HL-60 (cell line): Measurements from ENCODE around the gene OTUD7B.

Source experiments
- DNase-seq, 2 experiments: peaks; one replicate each; pipeline ENCODE4 v3.0.0-alpha.2; 2010 to 2020; ENCODE audit warnings: low read depth in 1 of 2, low spot score in 1 of 2
- H3K27ac ChIP-seq: fragments of 250-450 bp; sonication (Bioruptor Pico); replicated peaks from 2 replicates; pipeline ENCODE4 v1.5.1; 2020; ENCODE audit warnings: mild to moderate bottlenecking, moderate library complexity
- H3K27me3 ChIP-seq: fragments of 250-450 bp; sonication (Bioruptor Pico); 2 replicates; pipeline ENCODE4 v1.5.1; 2021; ENCODE audit warnings: mild to moderate bottlenecking, moderate library complexity; ENCODE audit not compliant: insufficient read depth, poor library complexity, severe bottlenecking
- H3K4me3 ChIP-seq: replicated peaks from 2 replicates; pipeline ENCODE4 v1.5.1; 2011; ENCODE audit warnings: mild to moderate bottlenecking, control low read depth, low read length; ENCODE audit not compliant: insufficient read depth
- GABPA ChIP-seq: IDR thresholded peaks from 2 replicates; pipeline ENCODE4 v1.6.1; 2012; ENCODE audit warnings: low read depth
- POLR2AphosphoS5 ChIP-seq: IDR thresholded peaks from 2 replicates; pipeline ENCODE4 v1.6.1; 2012; ENCODE audit warnings: low read depth
- SPI1 ChIP-seq: IDR thresholded peaks from 2 replicates; pipeline ENCODE4 v1.6.1; 2012; ENCODE audit warnings: low read depth, mild to moderate bottlenecking, borderline replicate concordance
- TF ChIP-seq, protein P1 (sequence below): IDR thresholded peaks from 2 replicates; pipeline ENCODE4 v1.6.1; 2012; ENCODE audit warnings: low read depth; ENCODE audit not compliant: insufficient replicate concordance
- TF ChIP-seq, protein P2 (sequence below): IDR thresholded peaks from one replicate; pipeline ENCODE4 v1.5.1; 2011; ENCODE audit warnings: low read length, control low read depth, inconsistent platforms; ENCODE audit not compliant: insufficient read depth

Gene OTUD7B

DNA sequence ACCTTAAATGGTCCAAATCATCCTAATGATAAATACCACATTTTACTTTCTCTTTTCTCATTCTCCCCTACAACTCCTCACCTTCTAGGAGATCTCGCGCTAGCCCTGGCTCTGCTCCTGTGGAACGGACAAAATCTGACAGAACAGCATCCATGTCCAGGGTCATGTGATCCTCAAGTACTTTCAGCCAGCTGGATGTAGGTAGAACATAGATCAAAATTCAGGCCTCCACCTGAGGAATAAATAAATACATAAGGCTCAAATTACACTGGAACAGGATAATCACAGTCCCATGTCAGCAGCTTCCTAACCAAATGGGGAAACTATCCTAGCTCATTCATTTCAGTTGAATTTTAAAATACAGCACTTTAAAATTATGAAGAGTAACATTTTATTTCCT lies 33.2 kb downstream of the OTUD7B start:
- no peaks in the 10 kb centered on the region for H3K27me3 ChIP-seq
- no peak overlapping the region for H3K4me3 ChIP-seq
- no peak for DNase-seq
- H3K27ac ChIP-seq, result no peak overlapping the region
- TF ChIP-seq, protein P1, sequence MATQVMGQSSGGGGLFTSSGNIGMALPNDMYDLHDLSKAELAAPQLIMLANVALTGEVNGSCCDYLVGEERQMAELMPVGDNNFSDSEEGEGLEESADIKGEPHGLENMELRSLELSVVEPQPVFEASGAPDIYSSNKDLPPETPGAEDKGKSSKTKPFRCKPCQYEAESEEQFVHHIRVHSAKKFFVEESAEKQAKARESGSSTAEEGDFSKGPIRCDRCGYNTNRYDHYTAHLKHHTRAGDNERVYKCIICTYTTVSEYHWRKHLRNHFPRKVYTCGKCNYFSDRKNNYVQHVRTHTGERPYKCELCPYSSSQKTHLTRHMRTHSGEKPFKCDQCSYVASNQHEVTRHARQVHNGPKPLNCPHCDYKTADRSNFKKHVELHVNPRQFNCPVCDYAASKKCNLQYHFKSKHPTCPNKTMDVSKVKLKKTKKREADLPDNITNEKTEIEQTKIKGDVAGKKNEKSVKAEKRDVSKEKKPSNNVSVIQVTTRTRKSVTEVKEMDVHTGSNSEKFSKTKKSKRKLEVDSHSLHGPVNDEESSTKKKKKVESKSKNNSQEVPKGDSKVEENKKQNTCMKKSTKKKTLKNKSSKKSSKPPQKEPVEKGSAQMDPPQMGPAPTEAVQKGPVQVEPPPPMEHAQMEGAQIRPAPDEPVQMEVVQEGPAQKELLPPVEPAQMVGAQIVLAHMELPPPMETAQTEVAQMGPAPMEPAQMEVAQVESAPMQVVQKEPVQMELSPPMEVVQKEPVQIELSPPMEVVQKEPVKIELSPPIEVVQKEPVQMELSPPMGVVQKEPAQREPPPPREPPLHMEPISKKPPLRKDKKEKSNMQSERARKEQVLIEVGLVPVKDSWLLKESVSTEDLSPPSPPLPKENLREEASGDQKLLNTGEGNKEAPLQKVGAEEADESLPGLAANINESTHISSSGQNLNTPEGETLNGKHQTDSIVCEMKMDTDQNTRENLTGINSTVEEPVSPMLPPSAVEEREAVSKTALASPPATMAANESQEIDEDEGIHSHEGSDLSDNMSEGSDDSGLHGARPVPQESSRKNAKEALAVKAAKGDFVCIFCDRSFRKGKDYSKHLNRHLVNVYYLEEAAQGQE, result no peak
- TF ChIP-seq, protein P2, sequence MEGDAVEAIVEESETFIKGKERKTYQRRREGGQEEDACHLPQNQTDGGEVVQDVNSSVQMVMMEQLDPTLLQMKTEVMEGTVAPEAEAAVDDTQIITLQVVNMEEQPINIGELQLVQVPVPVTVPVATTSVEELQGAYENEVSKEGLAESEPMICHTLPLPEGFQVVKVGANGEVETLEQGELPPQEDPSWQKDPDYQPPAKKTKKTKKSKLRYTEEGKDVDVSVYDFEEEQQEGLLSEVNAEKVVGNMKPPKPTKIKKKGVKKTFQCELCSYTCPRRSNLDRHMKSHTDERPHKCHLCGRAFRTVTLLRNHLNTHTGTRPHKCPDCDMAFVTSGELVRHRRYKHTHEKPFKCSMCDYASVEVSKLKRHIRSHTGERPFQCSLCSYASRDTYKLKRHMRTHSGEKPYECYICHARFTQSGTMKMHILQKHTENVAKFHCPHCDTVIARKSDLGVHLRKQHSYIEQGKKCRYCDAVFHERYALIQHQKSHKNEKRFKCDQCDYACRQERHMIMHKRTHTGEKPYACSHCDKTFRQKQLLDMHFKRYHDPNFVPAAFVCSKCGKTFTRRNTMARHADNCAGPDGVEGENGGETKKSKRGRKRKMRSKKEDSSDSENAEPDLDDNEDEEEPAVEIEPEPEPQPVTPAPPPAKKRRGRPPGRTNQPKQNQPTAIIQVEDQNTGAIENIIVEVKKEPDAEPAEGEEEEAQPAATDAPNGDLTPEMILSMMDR, result no peak
- TF ChIP-seq SPI1 (no peak), GABPA (no peak)

DNA sequence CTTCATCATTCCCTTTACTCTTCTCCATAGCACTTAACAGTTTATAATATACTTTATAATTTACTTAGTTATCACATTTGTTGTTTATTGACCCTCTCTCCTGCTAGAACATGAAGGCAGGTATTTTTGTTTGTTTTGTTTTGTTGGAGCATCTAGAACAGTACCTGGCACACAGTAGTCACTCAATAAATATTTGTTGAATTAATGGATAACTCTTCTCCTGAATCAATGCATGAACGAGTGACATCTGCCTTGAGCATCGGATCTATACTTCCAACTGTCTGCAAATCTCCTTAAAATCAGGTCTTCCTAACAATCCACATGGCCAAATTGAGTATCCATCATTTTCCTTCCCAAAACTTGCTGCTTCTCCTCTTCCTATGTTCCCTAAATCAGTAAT lies 38.0 kb downstream of the OTUD7B start:
- Histone ChIP-seq H3K27ac (no peak overlapping the region), H3K27me3 (no peaks in the 10 kb centered on the region), H3K4me3 (no peak overlapping the region)
- no peak for DNase-seq
- TF ChIP-seq GABPA (no peak), SPI1 (no peak), POLR2AphosphoS5 (no peak)
- TF ChIP-seq, protein P2, result no peak
- TF ChIP-seq, protein P1, result no peak

DNA sequence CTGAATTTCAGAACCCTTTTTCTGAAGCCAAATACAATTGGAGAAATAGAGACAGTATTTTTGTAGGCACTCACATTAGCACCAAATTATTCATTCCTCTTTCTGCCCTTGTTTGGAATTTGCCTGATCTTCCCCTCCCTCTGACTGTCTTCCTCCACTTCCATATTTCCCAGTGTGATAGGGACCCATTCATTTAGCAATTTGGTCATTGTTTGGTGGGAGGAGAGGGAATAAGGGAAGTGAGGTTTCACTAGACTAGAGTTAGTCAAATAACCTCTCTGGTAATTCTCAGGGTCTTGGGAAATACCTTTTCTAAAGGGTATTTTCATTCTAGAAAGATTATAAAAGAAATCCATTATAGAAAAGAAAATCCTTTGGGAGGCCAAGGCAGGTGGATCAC lies 42.9 kb downstream of the OTUD7B start:
- TF ChIP-seq GABPA (no peak), SPI1 (peak; percentile 11; the same call in 1 of the 2 replicates)
- no peak overlapping the region for H3K27ac ChIP-seq
- no peak for DNase-seq
- H3K4me3 ChIP-seq, result no peak overlapping the region
- no peaks in the 10 kb centered on the region for H3K27me3 ChIP-seq

DNA sequence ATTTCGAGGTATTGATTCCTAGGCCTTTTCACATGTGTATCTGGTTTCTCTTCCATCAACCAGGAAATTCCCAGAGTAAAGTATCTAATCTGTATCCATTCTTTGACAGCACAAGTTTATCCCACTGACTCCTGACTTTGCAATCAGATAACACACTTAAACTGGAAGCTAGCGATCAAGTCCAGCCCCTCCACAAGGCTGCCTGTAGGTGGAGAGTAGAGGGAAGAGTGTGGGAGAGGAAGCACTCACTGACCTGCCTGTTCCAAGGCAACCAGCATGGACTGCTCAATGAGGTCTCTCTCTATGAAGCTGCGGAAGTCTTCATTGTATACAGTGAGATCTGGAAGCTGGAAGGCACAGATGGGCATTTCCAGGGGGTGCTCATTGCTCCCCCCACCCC lies 43.5 kb downstream of the OTUD7B start:
- no peak overlapping the region for H3K27ac ChIP-seq
- no peak overlapping the region for H3K4me3 ChIP-seq
- TF ChIP-seq, protein P2, result no peak
- TF ChIP-seq, protein P1, result no peak
- TF ChIP-seq GABPA, result no peak
- no peak for TF ChIP-seq POLR2AphosphoS5
- no peak for TF ChIP-seq SPI1
- DNase-seq, result no peak
- H3K27me3 ChIP-seq, result no peaks in the 10 kb centered on the region
